PC-9 (cell line): ENCODE data around the gene FADS6. TPM values are rescaled to one million over a fixed set of nuclear protein-coding genes. Genes with fewer than 3 reads are reported as not detected.

Source experiments
- BruUV-seq: library from RNA; stranded (reverse); fragments of 400-500 nt; replicated peaks from 2 replicates; lab custom pipeline; 2021; lab: Mats Ljungman, UMichigan
- CTCF ChIA-PET: fragments of 300-600 bp; sonication (Branson Sonifier 250); formaldehyde crosslinking; loops from one replicate; lab custom pipeline; 2022; ENCODE audit warnings: antibody characterized with exemption; lab: Charles Lee
- POLR2A ChIA-PET: fragments of 300-600 bp; sonication (Branson Sonifier 250); formaldehyde crosslinking; loops from one replicate; lab custom pipeline; 2022; ENCODE audit warnings: antibody characterized with exemption; ENCODE audit not compliant: unreplicated experiment; lab: Charles Lee
- DNase-seq, 2 experiments: peaks; one replicate each; pipeline versions ENCODE4 v3.0.0 to v3.0.0-alpha.2; 2015 to 2022; ENCODE audit warnings: mixed read lengths in 1 of 2
- H2AFZ ChIP-seq: fragments of 200-600 bp; sonication (generic); 2 replicates; pipeline ENCODE4 v1.8.1; 2017; ENCODE audit warnings: antibody characterized with exemption
- H3F3A ChIP-seq: fragments of 200-600 bp; sonication (generic); 2 replicates; pipeline ENCODE4 v1.8.1; 2017; ENCODE audit warnings: antibody characterized with exemption, mild to moderate bottlenecking, low read depth; ENCODE audit not compliant: insufficient read depth
- H3K27ac ChIP-seq: fragments of 200-600 bp; sonication (generic); 2 replicates; pipeline ENCODE4 v1.6.1; 2016; ENCODE audit warnings: mixed run types
- H3K27me3 ChIP-seq: fragments of 200-600 bp; sonication (generic); 2 replicates; pipeline ENCODE4 v1.6.1; 2016; ENCODE audit warnings: low read depth, mixed run types; ENCODE audit not compliant: insufficient read depth
- H3K36me3 ChIP-seq: fragments of 200-600 bp; sonication (generic); 2 replicates; pipeline ENCODE4 v1.6.1; 2016; ENCODE audit warnings: low read depth, mixed run types
- H3K4me1 ChIP-seq: fragments of 200-600 bp; sonication (generic); replicated peaks from 2 replicates; pipeline ENCODE4 v1.6.1; 2016; ENCODE audit warnings: mixed run types; ENCODE audit not compliant: insufficient read depth
- H3K4me2 ChIP-seq: fragments of 200-600 bp; sonication (generic); 2 replicates; pipeline ENCODE4 v1.6.1; 2017; ENCODE audit warnings: mixed run types
- H3K4me3 ChIP-seq: fragments of 200-600 bp; sonication (generic); 2 replicates; pipeline ENCODE4 v1.6.1; 2016; ENCODE audit warnings: mixed run types
- H3K79me2 ChIP-seq: fragments of 200-600 bp; sonication (generic); 2 replicates; pipeline ENCODE4 v1.6.1; 2017; ENCODE audit warnings: low read depth, mixed run types
- H3K9me2 ChIP-seq: fragments of 200-600 bp; sonication (generic); 2 replicates; pipeline ENCODE4 v1.8.1; 2017; ENCODE audit warnings: mild to moderate bottlenecking; ENCODE audit not compliant: insufficient read depth
- H3K9me3 ChIP-seq: fragments of 200-600 bp; sonication (generic); 2 replicates; pipeline ENCODE4 v1.8.1; 2016; ENCODE audit warnings: low read depth; ENCODE audit not compliant: insufficient read depth
- H4K20me1 ChIP-seq: fragments of 200-600 bp; sonication (generic); 2 replicates; pipeline ENCODE4 v1.8.1; 2017; ENCODE audit not compliant: insufficient read depth
- EZH2 ChIP-seq: fragments of 200-600 bp; sonication (generic); IDR thresholded peaks from 2 replicates; pipeline ENCODE4 v1.8.0; 2017; ENCODE audit warnings: antibody characterized with exemption, low read depth
- intact Hi-C: fragments of 100-400 bp; cut with micrococcal nuclease; formaldehyde crosslinking; loops from one replicate; pipeline ENCODE4 v1.10.0; 2022; ENCODE audit not compliant: unreplicated experiment
- total RNA-seq: library from RNA; stranded (reverse); gene quantifications from 2 replicates; pipeline ENCODE4 v1.2.3, GENCODE V29; 2021
- TF ChIP-seq, protein P1 (sequence below): fragments of 200-600 bp; sonication (generic); conservative IDR thresholded peaks from 2 replicates; pipeline ENCODE4 v1.6.1; 2017; ENCODE audit warnings: mixed run types, antibody characterized with exemption, mild to moderate bottlenecking, moderate library complexity

Gene FADS6
- total RNA-seq, 1 experiment from 2014 or later = not detected

DNA sequence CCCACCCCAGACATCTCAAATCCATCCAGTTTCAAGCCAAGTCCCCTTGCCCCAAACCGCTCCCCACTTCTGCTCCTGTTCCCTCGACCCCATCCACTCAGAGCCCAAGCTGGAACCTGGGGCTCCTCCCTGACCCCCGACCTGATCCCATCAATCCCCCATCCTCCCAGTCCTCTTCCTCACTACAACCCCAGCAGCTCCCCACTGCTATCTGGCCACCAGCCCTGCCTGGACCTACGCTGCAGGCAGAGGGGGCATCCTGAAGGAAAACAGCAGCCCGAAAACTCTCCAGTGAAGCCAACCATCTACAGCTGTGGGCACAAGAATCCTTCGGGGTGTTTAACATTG, 24.6 kb downstream of the FADS6 start:
- intact Hi-C loops = loop anchor here (5.0 kb wide), 1 partner anchor 502 kb away; the partner anchor contains the start of gene GPR142
- BruUV-seq = no TSS peak
- CTCF ChIA-PET = no interaction called here

DNA sequence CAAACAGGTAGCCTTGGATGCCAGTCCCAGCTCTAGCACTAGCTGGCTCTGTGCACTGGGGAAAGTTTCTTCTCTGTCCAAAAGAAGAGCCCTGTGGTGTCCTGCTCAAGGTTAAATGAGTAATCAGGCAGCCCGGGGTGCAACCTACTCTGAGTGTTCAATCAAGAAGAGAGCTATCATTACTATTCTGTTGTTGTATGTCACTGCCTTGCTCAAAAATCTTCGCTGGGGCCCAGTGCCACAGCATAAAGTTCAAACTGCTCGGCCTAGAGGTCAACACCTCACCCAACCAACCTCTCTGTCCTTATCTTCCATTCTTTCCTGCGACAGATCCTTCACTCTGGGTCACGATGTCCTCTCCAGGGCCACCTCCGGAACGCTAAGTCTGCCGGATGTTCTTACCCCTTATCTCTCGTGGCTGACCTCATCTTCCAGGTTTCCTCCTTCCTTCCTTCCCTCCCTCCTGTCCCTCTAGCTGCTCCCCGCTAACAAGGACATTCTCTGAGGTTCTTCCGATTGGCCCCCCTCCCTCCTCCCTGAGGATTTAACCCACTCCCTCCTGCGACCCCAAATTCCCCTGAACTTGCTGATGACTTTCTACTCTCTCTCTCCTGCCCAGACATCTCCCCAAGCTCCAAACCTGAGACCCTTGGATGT, 25.1 kb downstream of the FADS6 start:
- H3K4me2 ChIP-seq = no peak overlapping the region
- POLR2A ChIA-PET = no interaction called here

More for the DNA sequence above, 24.6 kb downstream of the FADS6 start:
- H3K27ac ChIP-seq = no peak overlapping the region
- no peaks in the 10 kb centered on the region for H3K27me3 ChIP-seq
- DNase-seq = no peak
- TF ChIP-seq, protein P1, sequence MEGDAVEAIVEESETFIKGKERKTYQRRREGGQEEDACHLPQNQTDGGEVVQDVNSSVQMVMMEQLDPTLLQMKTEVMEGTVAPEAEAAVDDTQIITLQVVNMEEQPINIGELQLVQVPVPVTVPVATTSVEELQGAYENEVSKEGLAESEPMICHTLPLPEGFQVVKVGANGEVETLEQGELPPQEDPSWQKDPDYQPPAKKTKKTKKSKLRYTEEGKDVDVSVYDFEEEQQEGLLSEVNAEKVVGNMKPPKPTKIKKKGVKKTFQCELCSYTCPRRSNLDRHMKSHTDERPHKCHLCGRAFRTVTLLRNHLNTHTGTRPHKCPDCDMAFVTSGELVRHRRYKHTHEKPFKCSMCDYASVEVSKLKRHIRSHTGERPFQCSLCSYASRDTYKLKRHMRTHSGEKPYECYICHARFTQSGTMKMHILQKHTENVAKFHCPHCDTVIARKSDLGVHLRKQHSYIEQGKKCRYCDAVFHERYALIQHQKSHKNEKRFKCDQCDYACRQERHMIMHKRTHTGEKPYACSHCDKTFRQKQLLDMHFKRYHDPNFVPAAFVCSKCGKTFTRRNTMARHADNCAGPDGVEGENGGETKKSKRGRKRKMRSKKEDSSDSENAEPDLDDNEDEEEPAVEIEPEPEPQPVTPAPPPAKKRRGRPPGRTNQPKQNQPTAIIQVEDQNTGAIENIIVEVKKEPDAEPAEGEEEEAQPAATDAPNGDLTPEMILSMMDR = no peak
- no peak for TF ChIP-seq EZH2
- H3K4me2 ChIP-seq = no peak overlapping the region
- H4K20me1 ChIP-seq = no peaks in the 10 kb centered on the region
- no peaks in the 10 kb centered on the region for H3F3A ChIP-seq
- H3K4me1 ChIP-seq = peaks cover 9% of the 10 kb centered on the region
- H3K36me3 ChIP-seq = no peaks in the 10 kb centered on the region
- POLR2A ChIA-PET = no interaction called here
- H3K9me2 ChIP-seq = no peaks in the 10 kb centered on the region
- no peaks in the 10 kb centered on the region for H3K9me3 ChIP-seq
- H3K79me2 ChIP-seq = no peaks in the 10 kb centered on the region
- H2AFZ ChIP-seq = no peak overlapping the region
- no peak overlapping the region for H3K4me3 ChIP-seq

DNA sequence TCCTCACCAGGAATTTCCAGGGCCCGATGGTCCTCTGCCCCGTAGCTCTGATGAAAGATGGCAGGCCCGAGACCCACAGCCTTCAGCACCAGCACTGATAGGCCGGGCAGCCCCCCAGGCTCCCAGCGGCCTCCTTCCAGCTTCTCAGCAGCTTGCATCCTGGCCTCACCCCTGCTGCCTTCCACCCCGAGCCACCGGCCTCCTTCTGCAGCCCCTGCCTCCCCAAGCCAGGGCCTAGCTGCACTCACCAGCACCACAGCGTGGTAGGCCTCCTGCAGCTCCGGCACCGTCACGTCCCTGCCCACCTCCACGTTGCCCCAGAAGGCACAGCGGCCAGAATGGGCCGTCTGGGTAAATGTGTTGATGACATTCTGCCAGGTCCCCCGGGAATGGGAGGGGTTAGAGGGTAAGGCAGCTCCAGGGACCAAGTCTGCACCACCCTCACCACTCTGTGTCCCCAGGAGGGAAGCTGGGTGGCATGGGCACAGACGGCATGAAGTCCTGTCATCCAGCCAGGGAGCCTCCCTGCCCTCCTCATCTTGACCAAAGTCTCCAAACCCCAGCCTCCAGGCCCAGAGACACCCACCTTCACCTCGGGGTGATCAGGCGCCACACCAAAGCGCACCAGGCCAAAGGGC, 27.1 kb downstream of the FADS6 start:
- POLR2A ChIA-PET = no interaction called here

More for the DNA sequence above, 25.1 kb downstream of the FADS6 start:
- no peaks in the 10 kb centered on the region for H3K9me2 ChIP-seq
- TF ChIP-seq, protein P1 = no peak
- no peak for TF ChIP-seq EZH2
- no peak overlapping the region for H3K27ac ChIP-seq
- H3K9me3 ChIP-seq = no peaks in the 10 kb centered on the region
- H3K4me3 ChIP-seq = no peak overlapping the region
- intact Hi-C loops = loop anchor here (5.0 kb wide), 1 partner anchor 501 kb away; the partner anchor contains the start of gene GPR142
- H3K79me2 ChIP-seq = no peaks in the 10 kb centered on the region
- H3F3A ChIP-seq = peaks cover 2% of the 10 kb centered on the region; the same call in 1 of the 2 replicates
- H3K36me3 ChIP-seq = no peaks in the 10 kb centered on the region
- H3K4me1 ChIP-seq = peaks cover 8% of the 10 kb centered on the region
- CTCF ChIA-PET = no interaction called here
- no peak for DNase-seq
- no peaks in the 10 kb centered on the region for H4K20me1 ChIP-seq
- H2AFZ ChIP-seq = no peak overlapping the region
- no TSS peak for BruUV-seq
- no peaks in the 10 kb centered on the region for H3K27me3 ChIP-seq

More for the DNA sequence above, 27.1 kb downstream of the FADS6 start:
- intact Hi-C loops = loop anchor here (5.0 kb wide), 1 partner anchor 499 kb away; the partner anchor contains the start of gene GPR142
- Histone ChIP-seq H3K36me3 (no peaks in the 10 kb centered on the region), H4K20me1 (no peaks in the 10 kb centered on the region), H3F3A (peaks cover 2% of the 10 kb centered on the region; the same call in 1 of the 2 replicates), H3K79me2 (no peaks in the 10 kb centered on the region), H3K27me3 (no peaks in the 10 kb centered on the region), H3K27ac (no peak overlapping the region), H3K9me2 (no peaks in the 10 kb centered on the region), H3K4me1 (no peaks in the 10 kb centered on the region), H2AFZ (no peak overlapping the region), H3K4me3 (no peak overlapping the region), H3K4me2 (no peak overlapping the region), H3K9me3 (no peaks in the 10 kb centered on the region)
- CTCF ChIA-PET = interaction anchor here (0.9 kb wide), 1 partner anchor 121 kb away, joined by 3 read pairs; no protein-coding TSS in a partner anchor
- no TSS peak for BruUV-seq
- TF ChIP-seq EZH2 = no peak
- TF ChIP-seq, protein P1 = no peak
- DNase-seq = no peak
